NT2/D1 (cell line): ENCODE data around the gene KRTAP10-4.

Experiments used
- SUZ12 ChIP-seq: IDR thresholded peaks from 2 replicates; pipeline ENCODE4 v1.6.1; 2011; ENCODE audit not compliant: insufficient read length, insufficient read depth; ENCODE audit errors: extremely low read depth
- YY1 ChIP-seq: IDR thresholded peaks from 2 replicates; pipeline ENCODE4 v1.6.1; 2011; ENCODE audit not compliant: insufficient read length, insufficient read depth
- ZNF274 ChIP-seq: IDR thresholded peaks from 2 replicates; pipeline ENCODE4 v1.6.1; 2011; ENCODE audit warnings: mild to moderate bottlenecking, low read depth, low read length

DNA sequence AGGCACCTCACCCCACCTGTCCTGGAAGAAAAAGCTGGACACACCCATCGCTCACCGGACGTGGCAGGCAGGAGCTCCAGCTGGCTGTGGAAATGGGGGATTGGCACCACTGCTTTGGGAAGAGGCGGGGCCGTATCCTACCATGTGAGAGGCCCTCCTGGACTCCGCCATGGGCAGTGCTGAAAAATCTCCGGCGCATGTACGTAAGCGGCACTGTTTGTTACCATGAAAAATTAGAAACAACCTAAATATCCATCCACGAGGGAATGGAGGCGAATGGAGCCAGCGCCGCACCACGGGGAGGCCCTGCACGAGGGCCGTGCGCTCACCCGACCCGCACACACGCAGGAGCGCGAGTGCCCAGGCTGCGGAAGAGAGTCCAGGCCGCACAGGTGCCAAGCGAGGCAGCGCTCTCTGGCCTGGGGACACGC lies 41.4 kb downstream of the KRTAP10-4 start:
- TF ChIP-seq YY1, result no peak
- no peak for TF ChIP-seq ZNF274
- TF ChIP-seq SUZ12, result no peak
